Activated T-helper 2 cell treated with anti-CD3 and anti-CD28 coated beads, Interferon-gamma antibody, Interleukin-2, Interleukin-4, amounts not matched to agents 10 μg/mL and 5 μg/mL and 100 μg/mL, durations not matched to agents 14 hours and 24 hours and 36 hours (primary cell): ENCODE results near the gene KRTAP10-9. TPM values are rescaled to one million over a fixed set of nuclear protein-coding genes. Genes with fewer than 3 reads are reported as not detected.
"Not testable (repeated sequence)": the region's sequence is repeated elsewhere in the genome, so short reads cannot be mapped to it uniquely, and the experiment has no call there.

Experiments
- DNase-seq: peaks from one replicate; pipeline ENCODE4 v3.0.0; 2021; ENCODE audit warnings: low spot score
- H3K27ac Mint-ChIP-seq: one replicate; pipeline ENCODE4 v1.8.0; 2021; ENCODE audit warnings: mixed read lengths
- H3K27me3 Mint-ChIP-seq: one replicate; pipeline ENCODE4 v1.8.0; 2021; ENCODE audit warnings: low read depth, mixed read lengths
- H3K36me3 Mint-ChIP-seq: one replicate; pipeline ENCODE4 v1.8.0; 2021; ENCODE audit warnings: low read depth, mixed read lengths
- H3K4me1 Mint-ChIP-seq: one replicate; pipeline ENCODE4 v1.8.0; 2021; ENCODE audit warnings: low read depth, mixed read lengths
- H3K4me3 Mint-ChIP-seq: one replicate; pipeline ENCODE4 v1.8.0; 2021; ENCODE audit warnings: low read depth, mild to moderate bottlenecking, moderate library complexity, mixed read lengths
- H3K9me3 Mint-ChIP-seq: one replicate; pipeline ENCODE4 v1.8.0; 2021; ENCODE audit warnings: mixed read lengths
- intact Hi-C: fragments of 100-400 bp; cut with micrococcal nuclease; formaldehyde crosslinking; loops from one replicate; pipeline ENCODE4 v1.15.1; 2023
- total RNA-seq: library from RNA; stranded (reverse); gene quantifications from 2 replicates; pipeline ENCODE4 v1.2.3, GENCODE V29; 2022

The KRTAP10-9 gene
- total RNA-seq, 1 donor from 2014 or later, result not detected

DNA sequence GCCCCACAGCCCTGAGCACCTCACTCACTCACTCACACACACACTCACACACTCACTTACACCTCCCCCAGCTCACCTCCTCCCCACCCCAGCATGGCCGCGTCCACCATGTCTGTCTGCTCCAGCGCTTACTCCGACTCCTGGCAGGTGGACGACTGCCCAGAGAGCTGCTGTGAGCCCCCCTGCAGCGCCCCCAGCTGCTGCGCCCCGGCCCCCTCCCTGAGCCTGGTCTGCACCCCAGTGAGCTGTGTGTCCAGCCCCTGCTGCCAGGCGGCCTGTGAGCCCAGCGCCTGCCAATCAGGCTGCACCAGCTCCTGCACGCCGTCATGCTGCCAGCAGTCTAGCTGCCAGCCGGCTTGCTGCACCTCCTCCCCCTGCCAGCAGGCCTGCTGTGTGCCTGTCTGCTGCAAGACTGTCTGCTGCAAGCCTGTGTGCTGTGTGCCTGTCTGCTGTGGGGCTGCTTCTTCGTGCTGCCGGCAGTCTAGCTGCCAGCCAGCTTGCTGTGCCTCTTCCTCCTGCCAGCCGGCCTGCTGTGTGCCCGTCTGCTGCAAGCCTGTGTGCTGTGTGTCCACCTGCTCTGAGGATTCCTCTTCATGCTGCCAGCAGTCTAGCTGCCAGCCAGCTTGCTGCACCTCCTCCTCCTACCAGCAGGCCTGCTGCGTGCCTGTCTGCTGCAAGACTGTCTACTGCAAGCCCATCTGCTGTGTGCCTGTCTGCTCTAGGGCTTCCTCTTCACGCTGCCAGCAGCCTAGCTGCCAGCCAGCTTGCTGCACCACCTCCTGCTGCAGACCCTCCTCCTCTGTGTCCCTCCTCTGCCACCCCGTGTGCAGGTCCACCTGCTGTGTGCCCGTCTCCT lies 19.7 kb downstream of the KRTAP10-9 start, which contains the start of gene KRTAP10-11:
Gene KRTAP10-11, plus strand, starts transcription at position 49 of the 856 bp plus-strand sequence. Its CDS starts 45 bp downstream, at position 94.
- intact Hi-C loops, result not testable (repeated sequence)

DNA sequence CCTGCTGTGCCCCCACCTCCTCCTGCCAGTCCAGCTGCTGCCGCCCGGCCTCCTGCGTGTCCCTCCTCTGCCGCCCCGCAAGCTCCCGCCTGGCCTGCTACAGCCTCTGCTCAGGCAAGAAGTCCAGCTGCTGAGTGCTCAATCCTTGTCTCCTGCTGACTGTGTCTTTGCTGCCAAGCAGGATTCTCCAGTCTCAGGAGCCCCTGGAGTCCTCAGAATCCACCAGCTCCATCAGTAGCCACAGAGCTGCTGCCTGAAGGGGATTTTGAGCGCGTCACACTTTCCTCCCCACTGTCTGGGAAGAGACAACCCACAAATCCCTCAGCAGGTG lies 20.3 kb downstream of the KRTAP10-9 start:
- H3K4me1 Mint-ChIP-seq, result no peaks in the 10 kb centered on the region
- no peaks in the 10 kb centered on the region for H3K27me3 Mint-ChIP-seq
- H3K27ac Mint-ChIP-seq, result no peak overlapping the region
- H3K36me3 Mint-ChIP-seq, result no peaks in the 10 kb centered on the region
- intact Hi-C loops, result no loop called here
- H3K4me3 Mint-ChIP-seq, result no peak overlapping the region
- peaks cover 22% of the 10 kb centered on the region for H3K9me3 Mint-ChIP-seq
- no peak for DNase-seq

More for the DNA sequence above, 19.7 kb downstream of the KRTAP10-9 start, which contains the start of gene KRTAP10-11:
- not testable (repeated sequence) for H3K36me3 Mint-ChIP-seq, DNase-seq, H3K27me3 Mint-ChIP-seq, H3K4me1 Mint-ChIP-seq, H3K4me3 Mint-ChIP-seq, H3K27ac Mint-ChIP-seq
- peaks cover 28% of the 10 kb centered on the region for H3K9me3 Mint-ChIP-seq

DNA sequence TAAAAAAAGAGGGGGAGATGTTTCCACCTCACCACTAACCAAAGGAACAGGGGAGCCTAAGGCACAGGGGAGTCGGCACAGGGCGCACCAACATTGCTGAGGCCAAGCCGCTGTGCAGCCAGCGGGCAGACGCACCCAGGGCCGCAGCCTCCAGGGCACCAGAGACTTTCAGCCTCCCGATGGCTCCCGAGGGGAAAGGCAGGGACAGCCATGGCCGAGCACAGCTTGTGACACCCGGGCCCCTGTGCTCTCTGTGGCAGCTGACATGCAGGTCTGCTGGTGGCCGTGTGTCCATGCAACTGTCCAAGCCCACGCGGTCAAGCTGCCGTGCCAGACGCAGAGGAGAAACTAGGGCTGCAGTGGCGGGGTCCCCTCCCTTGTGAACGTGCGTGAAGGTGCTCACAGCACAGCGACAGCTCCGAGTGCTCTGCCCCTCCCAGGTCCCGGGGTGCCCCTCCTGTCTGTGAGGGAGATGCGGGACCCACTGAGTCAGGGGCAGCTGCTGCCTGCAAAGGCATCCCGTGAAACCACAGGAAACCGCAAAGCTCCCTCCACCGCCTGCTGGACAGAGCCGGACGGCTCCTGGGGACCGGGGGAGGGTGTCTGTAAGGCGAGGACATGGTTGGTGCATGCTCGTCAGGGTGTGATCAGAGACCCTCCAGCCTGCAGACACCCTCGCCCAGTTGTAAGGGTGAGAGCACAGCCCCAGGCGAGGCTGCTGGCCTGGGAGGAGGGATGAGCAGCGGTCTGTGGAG lies 21.8 kb downstream of the KRTAP10-9 start:
- intact Hi-C loops, result no loop called here
- Mint-ChIP-seq H3K4me3 (no peak overlapping the region), H3K36me3 (peaks cover 2% of the 10 kb centered on the region), H3K4me1 (peaks cover 2% of the 10 kb centered on the region), H3K9me3 (peaks cover 15% of the 10 kb centered on the region), H3K27ac (no peak overlapping the region), H3K27me3 (no peaks in the 10 kb centered on the region)
- DNase-seq, result no peak

DNA sequence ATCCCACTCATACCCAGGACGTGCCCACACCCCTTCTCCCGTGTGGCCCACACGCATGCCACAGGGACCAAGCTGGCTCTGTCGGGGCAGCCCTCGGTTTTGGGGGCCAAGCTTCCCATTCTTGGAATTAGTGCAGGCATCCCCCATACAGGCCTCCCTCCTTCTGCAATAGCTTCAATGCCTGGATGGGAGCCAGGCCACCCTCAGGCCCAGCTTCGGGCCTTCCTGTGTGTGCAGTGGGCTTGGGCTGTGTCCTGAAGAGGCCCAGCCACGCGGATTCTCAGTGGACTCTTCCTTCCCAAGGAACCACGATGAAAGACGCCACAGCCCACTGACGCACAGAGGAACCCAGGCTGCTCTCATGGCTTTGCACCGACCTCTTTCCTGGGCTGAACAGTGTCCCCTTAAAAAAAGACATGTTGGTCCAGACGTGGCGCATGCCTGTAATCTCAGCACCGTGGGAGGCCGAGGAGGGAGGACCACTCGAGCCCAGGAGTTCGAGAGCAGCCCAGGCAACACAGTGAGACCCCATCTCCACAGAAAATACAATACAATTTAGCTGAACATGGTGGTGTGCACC lies 22.7 kb downstream of the KRTAP10-9 start:
- H3K4me3 Mint-ChIP-seq, result no peak overlapping the region
- H3K36me3 Mint-ChIP-seq, result peaks cover 6% of the 10 kb centered on the region
- intact Hi-C loops, result no loop called here
- H3K4me1 Mint-ChIP-seq, result peaks cover 7% of the 10 kb centered on the region
- no peaks in the 10 kb centered on the region for H3K27me3 Mint-ChIP-seq
- no peak overlapping the region for H3K27ac Mint-ChIP-seq
- H3K9me3 Mint-ChIP-seq, result peaks cover 6% of the 10 kb centered on the region
- DNase-seq, result no peak

DNA sequence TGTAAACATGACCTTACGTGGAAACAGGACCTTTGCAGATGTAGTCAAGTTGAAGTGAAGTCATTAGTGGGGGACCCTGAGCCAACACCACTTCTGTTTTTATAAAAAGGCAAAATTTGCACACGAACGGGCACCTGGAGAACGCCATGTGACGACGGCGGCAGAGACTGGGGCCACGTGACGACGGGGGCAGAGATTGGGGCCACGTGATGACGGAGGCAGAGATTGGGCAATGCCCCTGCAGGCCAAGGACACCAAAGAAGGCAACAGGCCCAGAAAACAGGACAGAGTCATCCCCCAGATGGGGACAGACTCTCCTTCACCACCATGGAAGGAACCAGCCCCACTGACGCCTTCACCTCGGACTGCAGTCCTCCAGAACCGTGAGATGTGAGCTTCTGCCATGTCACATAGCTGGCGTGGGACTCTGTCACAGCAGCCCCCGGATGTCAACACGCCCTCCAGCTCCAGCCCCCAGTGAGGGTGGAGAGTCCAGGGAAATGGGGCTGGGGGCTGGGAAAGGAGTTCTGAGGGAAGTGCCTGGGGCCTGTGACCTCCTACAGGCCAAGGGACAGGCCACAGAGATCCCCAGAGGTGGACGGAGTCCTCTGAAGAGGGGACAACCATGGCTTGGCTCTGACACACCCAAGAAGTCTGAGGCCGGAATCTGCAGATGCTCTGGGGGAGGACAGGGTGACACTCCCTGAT lies 23.5 kb downstream of the KRTAP10-9 start:
- Mint-ChIP-seq H3K4me3 (no peak overlapping the region), H3K4me1 (peaks cover 11% of the 10 kb centered on the region), H3K9me3 (peaks cover 8% of the 10 kb centered on the region), H3K36me3 (peaks cover 6% of the 10 kb centered on the region), H3K27me3 (no peaks in the 10 kb centered on the region), H3K27ac (no peak overlapping the region)
- intact Hi-C loops, result no loop called here
- no peak for DNase-seq

- Mint-ChIP-seq H3K9me3 (peaks cover 11% of the 10 kb centered on the region), H3K4me3 (no peak overlapping the region), H3K4me1 (peaks cover 11% of the 10 kb centered on the region), H3K27ac (no peak overlapping the region), H3K36me3 (peaks cover 7% of the 10 kb centered on the region), H3K27me3 (no peaks in the 10 kb centered on the region)
- DNase-seq, result no peak
- intact Hi-C loops, result no loop called here
Observed at GRCh38 chr21:44650973-44651675, 24.2 kb downstream of the KRTAP10-9 start.

DNA sequence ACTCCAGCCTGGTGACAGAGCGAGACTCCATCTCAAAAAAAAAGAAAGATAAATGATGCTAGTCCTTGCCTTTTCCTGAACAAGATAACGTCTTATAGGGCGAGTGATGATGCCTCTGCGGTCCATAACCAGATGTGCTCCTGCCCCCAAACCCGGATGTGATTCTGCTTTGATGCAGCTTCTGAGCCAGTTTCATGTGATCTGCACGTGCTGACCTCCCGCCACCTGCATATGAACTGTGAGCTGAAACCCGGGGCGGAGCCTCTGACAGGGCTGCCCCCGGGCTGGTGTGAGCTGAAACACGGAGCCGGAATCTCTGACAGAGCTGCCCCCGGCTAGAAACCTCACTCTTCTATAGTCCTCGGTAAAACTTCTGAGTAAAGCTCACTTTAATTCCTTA lies 26.2 kb downstream of the KRTAP10-9 start:
- Mint-ChIP-seq H3K27me3 (no peaks in the 10 kb centered on the region), H3K9me3 (peaks cover 28% of the 10 kb centered on the region), H3K4me3 (no peak overlapping the region), H3K27ac (no peak overlapping the region), H3K36me3 (peaks cover 27% of the 10 kb centered on the region), H3K4me1 (peaks cover 24% of the 10 kb centered on the region)
- intact Hi-C loops, result no loop called here
- no peak for DNase-seq

DNA sequence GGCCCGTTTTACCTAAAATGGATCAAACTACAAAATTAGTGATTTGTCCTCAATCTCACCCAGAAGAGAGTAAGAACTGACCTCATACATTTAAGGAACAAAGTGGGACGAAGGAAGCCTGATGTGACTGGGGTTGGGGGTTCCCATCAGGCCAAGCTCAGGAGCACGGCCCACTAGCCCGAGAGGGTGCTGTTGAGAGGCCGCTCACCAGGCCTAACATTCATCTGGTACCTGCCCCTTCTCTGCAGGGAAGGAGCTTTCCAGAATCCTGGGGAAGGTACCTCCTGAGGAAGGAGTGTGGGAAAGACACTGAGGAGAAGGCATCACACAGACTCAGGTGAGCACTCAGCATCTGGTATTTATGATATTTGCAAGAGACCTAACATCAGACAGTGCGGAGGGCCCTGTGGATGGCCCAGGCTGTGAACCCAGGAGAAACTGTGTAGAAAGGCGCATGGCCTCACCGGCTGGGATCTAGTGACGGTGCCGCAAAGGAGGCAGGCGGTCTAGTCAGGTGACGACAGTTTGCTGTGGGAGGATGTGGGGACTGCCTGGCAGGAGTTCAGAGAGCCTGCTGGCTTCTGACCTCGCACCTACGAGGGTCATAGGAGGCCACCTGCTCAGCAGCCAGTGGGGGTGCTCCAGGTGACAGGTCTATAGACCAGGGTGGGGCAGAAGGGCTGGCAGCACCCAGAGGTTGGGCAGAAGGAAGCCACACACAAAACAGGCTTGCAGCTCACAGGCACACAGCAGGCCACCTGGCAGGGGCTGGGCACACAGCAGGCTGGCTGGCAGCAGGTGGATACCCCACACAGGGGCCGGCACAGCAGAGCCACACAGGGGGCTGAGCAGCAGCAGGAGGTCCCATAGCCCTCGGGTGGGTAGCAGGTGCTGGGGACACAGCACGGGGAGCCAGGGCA lies 27.0 kb downstream of the KRTAP10-9 start:
- no peak overlapping the region for H3K4me3 Mint-ChIP-seq
- peaks cover 32% of the 10 kb centered on the region for H3K4me1 Mint-ChIP-seq
- H3K36me3 Mint-ChIP-seq, result peaks cover 29% of the 10 kb centered on the region
- intact Hi-C loops, result no loop called here
- H3K27me3 Mint-ChIP-seq, result no peaks in the 10 kb centered on the region
- H3K9me3 Mint-ChIP-seq, result peaks cover 33% of the 10 kb centered on the region
- H3K27ac Mint-ChIP-seq, result no peak overlapping the region
- no peak for DNase-seq

GRCh38 chr21:44654576-44655175 lies 27.8 kb downstream of the KRTAP10-9 start, which contains the start of gene KRTAP12-4:
Gene KRTAP12-4, minus strand, starts transcription at chr21:44654659. Its CDS starts 45 bp downstream, at chr21:44654614.
- Mint-ChIP-seq H3K4me1 (peaks cover 38% of the 10 kb centered on the region), H3K27me3 (no peaks in the 10 kb centered on the region), H3K9me3 (peaks cover 35% of the 10 kb centered on the region), H3K4me3 (no peak within 1 kb of the TSS), H3K27ac (no peak within 1 kb of the TSS), H3K36me3 (peaks cover 33% of the 10 kb centered on the region)
- no peak for DNase-seq
- intact Hi-C loops, result no loop called here

GRCh38 chr21:44656868-44657267 lies 30.0 kb downstream of the KRTAP10-9 start:
- intact Hi-C loops, result no loop called here
- Mint-ChIP-seq H3K4me3 (no peak overlapping the region), H3K36me3 (peaks cover 33% of the 10 kb centered on the region), H3K27me3 (peaks cover 3% of the 10 kb centered on the region), H3K4me1 (peaks cover 40% of the 10 kb centered on the region), H3K9me3 (peaks cover 39% of the 10 kb centered on the region), H3K27ac (peak overlapping the region; percentile 54)
- no peak for DNase-seq
